VCaP (cell line): ENCODE results near the gene HLA-DRB5.
"Not testable (repeated sequence)": the region's sequence is repeated elsewhere in the genome, so short reads cannot be mapped to it uniquely, and the experiment has no call there.

Experiments used
- H3K27ac ChIP-seq: fragments of 450-650 bp; 2 replicates; pipeline ENCODE4 v1.5.1; 2017
- TF ChIP-seq, protein P1 (sequence below): fragments of 450-650 bp; conservative IDR thresholded peaks from 2 replicates; pipeline ENCODE4 v1.5.1; 2017; ENCODE audit warnings: mild to moderate bottlenecking, moderate library complexity

The HLA-DRB5 gene

DNA sequence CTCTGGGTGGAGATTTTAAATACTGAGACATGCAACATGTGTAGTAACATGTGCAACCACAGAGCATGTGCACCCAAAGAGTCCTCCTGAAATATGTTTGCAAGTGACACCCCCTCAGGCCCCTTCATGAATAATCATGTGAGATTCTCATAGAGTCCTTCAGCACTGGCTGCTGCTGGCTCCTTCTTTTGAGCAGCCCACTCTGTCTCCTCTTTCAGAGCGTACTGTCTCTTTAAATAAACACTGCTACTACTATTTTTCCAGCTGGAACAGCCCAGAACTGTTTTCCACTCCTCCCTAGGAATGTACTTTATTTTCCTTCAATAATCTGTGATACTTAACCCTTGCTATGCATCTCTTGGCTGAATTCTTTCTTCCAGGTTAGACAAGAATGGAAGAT lies 42.0 kb downstream of the HLA-DRB5 start:
- H3K27ac ChIP-seq = no peak overlapping the region
- TF ChIP-seq, protein P1, sequence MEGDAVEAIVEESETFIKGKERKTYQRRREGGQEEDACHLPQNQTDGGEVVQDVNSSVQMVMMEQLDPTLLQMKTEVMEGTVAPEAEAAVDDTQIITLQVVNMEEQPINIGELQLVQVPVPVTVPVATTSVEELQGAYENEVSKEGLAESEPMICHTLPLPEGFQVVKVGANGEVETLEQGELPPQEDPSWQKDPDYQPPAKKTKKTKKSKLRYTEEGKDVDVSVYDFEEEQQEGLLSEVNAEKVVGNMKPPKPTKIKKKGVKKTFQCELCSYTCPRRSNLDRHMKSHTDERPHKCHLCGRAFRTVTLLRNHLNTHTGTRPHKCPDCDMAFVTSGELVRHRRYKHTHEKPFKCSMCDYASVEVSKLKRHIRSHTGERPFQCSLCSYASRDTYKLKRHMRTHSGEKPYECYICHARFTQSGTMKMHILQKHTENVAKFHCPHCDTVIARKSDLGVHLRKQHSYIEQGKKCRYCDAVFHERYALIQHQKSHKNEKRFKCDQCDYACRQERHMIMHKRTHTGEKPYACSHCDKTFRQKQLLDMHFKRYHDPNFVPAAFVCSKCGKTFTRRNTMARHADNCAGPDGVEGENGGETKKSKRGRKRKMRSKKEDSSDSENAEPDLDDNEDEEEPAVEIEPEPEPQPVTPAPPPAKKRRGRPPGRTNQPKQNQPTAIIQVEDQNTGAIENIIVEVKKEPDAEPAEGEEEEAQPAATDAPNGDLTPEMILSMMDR = no peak

DNA sequence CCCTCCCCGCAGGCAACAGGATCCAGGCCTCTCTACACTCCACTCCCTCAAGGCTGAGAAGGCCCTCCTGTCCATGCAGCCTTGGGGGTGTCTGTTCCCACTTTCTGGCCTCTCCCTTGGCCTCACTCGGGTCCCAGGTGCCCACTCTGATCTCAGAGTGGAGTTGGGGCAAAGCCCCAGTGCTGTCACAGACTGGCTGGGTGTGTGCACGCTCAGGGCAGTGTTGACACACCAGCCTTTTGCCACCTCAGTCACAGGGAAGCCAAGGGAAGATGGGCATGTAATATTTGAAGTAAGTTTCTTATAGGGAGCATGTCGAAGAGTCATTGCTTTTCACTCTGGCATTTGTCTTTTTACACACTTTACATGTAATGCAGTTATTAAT lies 45.5 kb downstream of the HLA-DRB5 start:
- H3K27ac ChIP-seq = no peak overlapping the region
- TF ChIP-seq, protein P1 = no peak

DNA sequence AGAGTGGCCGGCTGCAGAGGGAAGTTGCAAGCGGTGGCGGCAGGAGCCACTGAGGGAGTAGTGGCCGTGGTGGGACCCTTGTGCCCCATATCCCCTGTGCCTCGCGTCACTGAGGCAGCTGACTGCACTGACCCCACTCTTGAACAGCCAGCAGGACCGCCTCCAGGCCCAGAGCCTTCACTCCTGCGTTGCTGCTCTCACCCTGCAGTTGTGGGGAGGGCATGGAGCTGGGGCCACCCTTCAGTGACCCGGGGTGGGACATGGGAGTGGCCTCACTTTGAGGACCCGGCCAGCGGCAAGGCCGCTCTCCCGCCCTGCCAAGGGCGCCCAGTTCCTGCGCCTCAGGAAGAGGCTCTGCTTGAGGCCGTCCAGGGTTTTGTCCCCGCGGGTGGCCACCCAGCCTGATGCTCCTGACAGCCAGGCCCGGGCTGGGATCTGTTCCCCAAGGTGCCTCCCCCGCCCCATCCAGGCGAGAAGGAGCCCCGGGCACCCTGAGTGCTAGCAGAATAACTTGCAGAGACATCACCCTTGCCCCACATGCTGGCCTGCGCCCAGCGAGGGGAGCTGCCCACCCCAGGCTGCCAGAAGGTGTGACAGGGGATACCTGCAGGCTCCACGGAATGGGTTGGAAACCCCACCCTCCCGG lies 46.0 kb downstream of the HLA-DRB5 start:
- TF ChIP-seq, protein P1 = no peak

DNA sequence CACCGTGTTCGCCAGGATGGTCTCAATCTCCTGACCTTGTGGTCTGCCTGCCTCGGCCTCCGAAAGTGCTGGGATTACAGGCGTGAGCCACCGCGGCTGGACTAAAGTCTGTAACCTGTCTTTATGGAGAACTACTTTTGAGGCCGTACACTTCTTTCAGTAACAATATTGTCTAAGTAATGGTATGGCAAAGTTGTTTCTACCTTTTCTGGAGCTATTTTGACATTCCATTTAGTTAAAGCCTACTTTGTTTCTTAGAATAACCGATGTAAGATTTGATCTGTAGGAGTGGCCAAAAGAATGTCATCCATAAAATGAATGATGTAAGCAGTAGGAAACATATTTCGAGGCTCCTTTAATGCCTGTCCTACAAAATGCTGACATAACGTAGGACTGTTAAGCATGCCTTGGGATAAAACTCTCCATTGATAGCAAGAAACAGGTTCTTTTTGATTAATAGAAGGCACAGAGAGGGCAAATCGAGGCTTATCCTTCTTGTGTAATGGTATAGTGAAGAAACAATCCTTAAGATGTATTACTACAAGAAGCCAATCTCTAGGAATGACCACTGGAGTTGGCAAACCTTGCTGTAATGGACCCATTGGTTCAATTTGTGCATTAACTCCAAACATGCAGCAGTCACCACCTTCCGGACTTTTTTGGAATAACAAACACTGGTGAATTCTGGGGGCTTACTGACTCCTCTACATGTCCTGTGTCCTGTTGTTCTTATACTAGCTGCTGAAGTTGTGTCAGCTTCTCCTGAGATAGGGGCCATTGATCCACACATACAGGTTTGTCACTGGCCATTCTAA lies 54.5 kb downstream of the HLA-DRB5 start:
- no peak overlapping the region for H3K27ac ChIP-seq
- TF ChIP-seq, protein P1 = no peak

More for the DNA sequence above, 46.0 kb downstream of the HLA-DRB5 start:
- H3K27ac ChIP-seq = no peak overlapping the region

DNA sequence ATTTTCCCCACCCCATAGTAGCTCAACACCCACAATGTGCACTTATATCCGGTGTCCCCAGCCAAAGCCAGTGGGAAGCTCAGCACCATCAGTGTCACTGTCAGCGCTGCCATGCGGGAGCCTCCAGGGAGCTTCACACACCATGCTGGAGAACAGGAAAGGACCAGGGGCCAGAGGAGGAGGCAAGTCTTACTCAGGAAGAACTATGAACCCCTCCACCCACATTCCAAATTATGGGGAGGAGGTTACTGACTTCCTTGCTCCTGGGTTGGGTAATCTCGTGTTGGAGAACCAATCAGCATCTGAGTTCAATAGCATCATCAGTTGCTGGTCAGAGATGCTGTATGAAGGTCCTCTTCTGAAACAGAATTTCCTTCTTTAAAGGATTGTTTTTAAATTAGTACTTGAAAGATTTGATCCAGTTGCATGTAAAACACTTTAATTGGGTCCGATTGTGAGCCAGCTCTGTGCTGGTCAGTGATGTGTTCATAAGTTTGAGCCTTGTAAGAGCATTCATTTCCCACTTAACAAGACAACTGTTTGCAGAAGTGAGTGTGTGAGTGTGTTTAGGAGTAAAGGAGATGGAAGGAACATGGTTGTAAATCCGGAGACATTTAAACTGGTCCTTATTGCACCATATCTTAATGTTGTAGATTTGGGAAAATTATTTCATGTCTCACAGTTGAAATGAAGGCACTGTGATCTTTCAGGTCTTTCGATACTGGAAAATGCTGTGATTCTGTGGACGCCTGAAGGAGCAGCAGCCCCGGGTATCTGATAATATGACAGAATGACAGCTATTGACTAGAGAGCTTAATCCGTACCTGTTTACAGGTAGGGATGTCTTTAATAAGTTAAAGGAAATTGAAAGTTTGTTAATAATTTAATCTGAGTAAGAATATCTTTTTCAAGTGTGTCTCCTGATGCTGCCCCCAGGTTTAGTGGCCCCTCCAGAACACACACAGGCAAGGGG lies 56.4 kb downstream of the HLA-DRB5 start:
- not testable (repeated sequence) for H3K27ac ChIP-seq

DNA sequence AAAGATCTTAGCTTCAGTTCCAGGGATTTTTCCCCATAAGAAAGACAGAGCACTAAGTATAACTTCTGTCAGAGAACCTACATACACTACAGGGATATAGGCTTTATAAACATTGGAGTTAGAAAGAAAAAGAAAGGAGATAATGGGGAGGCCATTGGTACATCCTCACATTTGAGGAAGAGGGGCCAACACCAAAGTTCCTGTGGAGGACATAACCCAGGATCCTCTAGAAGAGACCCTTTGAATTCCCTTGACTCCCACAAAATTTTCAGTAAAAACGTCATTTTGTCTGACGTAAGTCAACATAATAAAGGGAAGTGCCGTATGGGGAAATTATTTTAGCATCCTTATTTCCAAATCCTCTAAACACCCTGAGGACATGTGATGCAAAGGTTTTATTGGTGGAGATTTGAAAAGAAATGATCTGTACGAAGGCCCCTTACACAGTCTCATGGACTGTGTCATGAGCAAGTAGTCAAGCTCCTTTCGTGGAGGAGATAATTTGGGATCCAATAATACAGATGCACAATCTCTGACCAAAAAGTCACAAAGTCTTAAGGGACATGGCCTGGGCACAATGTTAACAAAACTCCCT lies 57.2 kb downstream of the HLA-DRB5 start:
- TF ChIP-seq, protein P1 = no peak
- H3K27ac ChIP-seq = no peak overlapping the region

DNA sequence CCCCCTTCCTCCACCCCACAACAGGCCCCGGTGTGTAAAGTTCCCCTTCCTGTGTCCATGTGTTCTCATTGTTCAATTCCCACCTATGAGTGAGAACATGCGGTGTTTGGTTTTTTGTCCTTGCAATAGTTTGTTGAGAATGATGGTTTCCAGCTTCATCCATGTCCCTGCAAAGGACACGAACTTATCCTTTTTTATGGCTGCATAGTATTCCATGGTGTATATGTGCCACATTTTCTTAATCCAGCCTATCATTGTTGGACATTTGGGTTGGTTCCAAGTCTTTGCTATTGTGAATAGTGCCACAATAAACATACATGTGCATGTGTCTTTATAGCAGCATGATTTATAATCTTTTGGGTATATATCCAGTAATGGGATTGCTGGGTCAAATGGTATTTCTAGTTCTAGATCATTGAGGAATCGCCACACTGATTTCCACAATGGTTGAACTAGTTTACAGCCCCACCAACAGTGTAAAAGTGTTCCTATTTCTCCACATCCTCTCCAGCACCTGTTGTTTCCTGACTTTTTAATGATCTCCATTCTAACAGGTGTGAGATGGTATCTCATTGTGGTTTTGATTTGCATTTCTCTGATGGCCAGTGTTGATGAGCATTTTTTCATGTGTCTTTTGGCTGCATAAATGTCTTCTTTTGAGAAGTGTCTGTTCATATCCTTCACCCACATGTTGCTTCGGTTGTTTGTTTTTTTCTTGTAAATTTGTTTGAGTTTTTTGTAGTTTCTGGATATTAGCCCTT lies 62.2 kb downstream of the HLA-DRB5 start:
- H3K27ac ChIP-seq = not testable (repeated sequence)
